ENCODE data around the gene ATRN.

The ATRN gene

GRCh38 chr20:3663031-3663701, 192.3 kb downstream of the ATRN start, which contains the start of gene GFRA4:
Gene GFRA4 (minus strand): TSS chr20:3663399. CDS start chr20:3663399, 0 bp downstream.
- Histone ChIP-seq H2BK5ac (ENCODE audit: low read depth, low read length, poor library complexity, severe bottlenecking) (no peak within 1 kb of the TSS), H3K4me2 (ENCODE audit: low read length, poor library complexity, severe bottlenecking) (no peak within 1 kb of the TSS), H3K4me1 (ENCODE audit: control insufficient read depth, insufficient read depth, low read depth, low read length) (peaks cover 5% of the 10 kb centered on the region), H3K4ac (ENCODE audit: low read depth in 1 of 2, low read length in 2 of 2) (no peak within 1 kb of the TSS), H2BK12ac (ENCODE audit: low read length in 2 of 2) (no peak within 1 kb of the TSS), H3K27me3 (ENCODE audit: control insufficient read depth in 1 of 2, insufficient read depth in 1 of 2, low read length in 2 of 2) (peaks cover 24 to 50% of the 10 kb centered on the region in 2 experiments), H3K23ac (ENCODE audit: low read length in 2 of 2) (no peak within 1 kb of the TSS), H3K9ac (ENCODE audit: low read length) (no peak within 1 kb of the TSS), H2AFZ (ENCODE audit: low read depth, low read length) (no peak within 1 kb of the TSS), H3K36me3 (ENCODE audit: control insufficient read depth in 1 of 2, insufficient read depth in 2 of 2, low read depth in 1 of 2, low read length in 2 of 2) (peaks cover 0 to 4% of the 10 kb centered on the region in 2 experiments), H3K14ac (ENCODE audit: low read length in 2 of 2) (peak within 1 kb of the TSS in 1 of 2 experiments; percentile 59), H4K8ac (ENCODE audit: low read length) (no peak within 1 kb of the TSS), H4K91ac (ENCODE audit: low read length) (no peak within 1 kb of the TSS), H3K4me3 (ENCODE audit: insufficient read depth in 1 of 2, low read depth in 1 of 2, low read length in 2 of 2) (no peak within 1 kb of the TSS), H2AK5ac (ENCODE audit: low read length, severe bottlenecking) (no peak within 1 kb of the TSS), H3K79me1 (replicated peaks; ENCODE audit: low read length, poor library complexity, severe bottlenecking) (no peaks in the 10 kb centered on the region), H3K9me3 (ENCODE audit: control insufficient read depth, low read length) (no peaks in the 10 kb centered on the region), H2BK120ac (ENCODE audit: low read depth, low read length) (no peak within 1 kb of the TSS), H3K27ac (ENCODE audit: low read length, poor library complexity, severe bottlenecking) (no peak within 1 kb of the TSS), H3K18ac (ENCODE audit: low read depth in 1 of 2, low read length in 2 of 2) (no peak within 1 kb of the TSS), H2BK15ac (ENCODE audit: low read depth, poor library complexity, severe bottlenecking) (no peak within 1 kb of the TSS)
- no peak for DNase-seq
- 78% methylated on average over 19 of the region's 19 CpGs for WGBS

- H2BK5ac ChIP-seq (ENCODE audit: low read depth, low read length, poor library complexity, severe bottlenecking), result no peak overlapping the region
- no peak overlapping the region for H3K4me3 ChIP-seq (ENCODE audit: insufficient read depth in 1 of 2, low read depth in 1 of 2, low read length in 2 of 2)
- no peaks in the 10 kb centered on the region for H3K9me3 ChIP-seq (ENCODE audit: control insufficient read depth, low read length)
- H2AK5ac ChIP-seq (ENCODE audit: low read length, severe bottlenecking), result no peak overlapping the region
- H3K4me1 ChIP-seq (ENCODE audit: control insufficient read depth, insufficient read depth, low read depth, low read length), result peaks cover 5% of the 10 kb centered on the region
- no peak overlapping the region for H3K4me2 ChIP-seq (ENCODE audit: low read length, poor library complexity, severe bottlenecking)
- H3K36me3 ChIP-seq (ENCODE audit: control insufficient read depth in 1 of 2, insufficient read depth in 2 of 2, low read depth in 1 of 2, low read length in 2 of 2), result peaks cover 0 to 11% of the 10 kb centered on the region in 2 experiments
- H2BK120ac ChIP-seq (ENCODE audit: low read depth, low read length), result no peak overlapping the region
- H3K23ac ChIP-seq (ENCODE audit: low read length in 2 of 2), result no peak overlapping the region
- H2AFZ ChIP-seq (ENCODE audit: low read depth, low read length), result no peak overlapping the region
- H3K27ac ChIP-seq (ENCODE audit: low read length, poor library complexity, severe bottlenecking), result no peak overlapping the region
- H3K27me3 ChIP-seq (ENCODE audit: control insufficient read depth in 1 of 2, insufficient read depth in 1 of 2, low read length in 2 of 2), result peaks cover 26 to 43% of the 10 kb centered on the region in 2 experiments
- no peak for DNase-seq
- no peak overlapping the region for H3K18ac ChIP-seq (ENCODE audit: low read depth in 1 of 2, low read length in 2 of 2)
- 73% methylated on average over 1 of the region's 2 CpGs for WGBS
- no peaks in the 10 kb centered on the region for H3K79me1 ChIP-seq (replicated peaks; ENCODE audit: low read length, poor library complexity, severe bottlenecking)
- no peak overlapping the region for H3K4ac ChIP-seq (ENCODE audit: low read depth in 1 of 2, low read length in 2 of 2)
- no peak overlapping the region for H4K91ac ChIP-seq (ENCODE audit: low read length)
- no peak overlapping the region for H2BK15ac ChIP-seq (ENCODE audit: low read depth, poor library complexity, severe bottlenecking)
- H3K14ac ChIP-seq (ENCODE audit: low read length in 2 of 2), result no peak overlapping the region
- no peak overlapping the region for H2BK12ac ChIP-seq (ENCODE audit: low read length in 2 of 2)
- H4K8ac ChIP-seq (ENCODE audit: low read length), result no peak overlapping the region
- no peak overlapping the region for H3K9ac ChIP-seq (ENCODE audit: low read length)
These were observed 193.0 kb downstream of the ATRN start for GRCh38 chr20:3663858-3664257.

GRCh38 chr20:3667434-3668037, 196.7 kb downstream of the ATRN start:
- H2BK5ac ChIP-seq (ENCODE audit: low read depth, low read length, poor library complexity, severe bottlenecking), result no peak overlapping the region
- whole genome bisulfite sequencing, result 84% methylated on average over 4 of the region's 8 CpGs
- DNase-seq, result no peak
- H3K4me1 ChIP-seq (ENCODE audit: control insufficient read depth, insufficient read depth, low read depth, low read length), result peaks cover 16% of the 10 kb centered on the region
- no peak overlapping the region for H4K91ac ChIP-seq (ENCODE audit: low read length)
- peak overlapping the region in 1 of 2 experiments; percentile 51 for H3K14ac ChIP-seq (ENCODE audit: low read length in 2 of 2)
- no peak overlapping the region for H3K27ac ChIP-seq (ENCODE audit: low read length, poor library complexity, severe bottlenecking)
- no peak overlapping the region for H3K4ac ChIP-seq (ENCODE audit: low read depth in 1 of 2, low read length in 2 of 2)
- no peak overlapping the region for H3K23ac ChIP-seq (ENCODE audit: low read length in 2 of 2)
- H2AK5ac ChIP-seq (ENCODE audit: low read length, severe bottlenecking), result no peak overlapping the region
- H3K4me3 ChIP-seq (ENCODE audit: insufficient read depth in 1 of 2, low read depth in 1 of 2, low read length in 2 of 2), result no peak overlapping the region
- H3K4me2 ChIP-seq (ENCODE audit: low read length, poor library complexity, severe bottlenecking), result no peak overlapping the region
- H3K36me3 ChIP-seq (ENCODE audit: control insufficient read depth in 1 of 2, insufficient read depth in 2 of 2, low read depth in 1 of 2, low read length in 2 of 2), result peaks cover 21 to 46% of the 10 kb centered on the region in 2 experiments
- no peak overlapping the region for H3K18ac ChIP-seq (ENCODE audit: low read depth in 1 of 2, low read length in 2 of 2)
- H2BK120ac ChIP-seq (ENCODE audit: low read depth, low read length), result no peak overlapping the region
- H2BK15ac ChIP-seq (ENCODE audit: low read depth, poor library complexity, severe bottlenecking), result no peak overlapping the region
- H2AFZ ChIP-seq (ENCODE audit: low read depth, low read length), result no peak overlapping the region
- no peak overlapping the region for H3K9ac ChIP-seq (ENCODE audit: low read length)
- no peak overlapping the region for H4K8ac ChIP-seq (ENCODE audit: low read length)
- peaks cover 10 to 25% of the 10 kb centered on the region in 2 experiments for H3K27me3 ChIP-seq (ENCODE audit: control insufficient read depth in 1 of 2, insufficient read depth in 1 of 2, low read length in 2 of 2)
- no peaks in the 10 kb centered on the region for H3K9me3 ChIP-seq (ENCODE audit: control insufficient read depth, low read length)
- no peak overlapping the region for H2BK12ac ChIP-seq (ENCODE audit: low read length in 2 of 2)
- H3K79me1 ChIP-seq (replicated peaks; ENCODE audit: low read length, poor library complexity, severe bottlenecking), result no peaks in the 10 kb centered on the region

- Histone ChIP-seq H3K4ac (ENCODE audit: low read depth in 1 of 2, low read length in 2 of 2) (no peak overlapping the region), H3K79me1 (replicated peaks; ENCODE audit: low read length, poor library complexity, severe bottlenecking) (no peaks in the 10 kb centered on the region), H3K14ac (ENCODE audit: low read length in 2 of 2) (no peak overlapping the region), H2BK12ac (ENCODE audit: low read length in 2 of 2) (no peak overlapping the region), H3K27me3 (ENCODE audit: control insufficient read depth in 1 of 2, insufficient read depth in 1 of 2, low read length in 2 of 2) (peaks cover 0 to 15% of the 10 kb centered on the region in 2 experiments), H2BK5ac (ENCODE audit: low read depth, low read length, poor library complexity, severe bottlenecking) (no peak overlapping the region), H3K4me3 (ENCODE audit: insufficient read depth in 1 of 2, low read depth in 1 of 2, low read length in 2 of 2) (no peak overlapping the region), H3K18ac (ENCODE audit: low read depth in 1 of 2, low read length in 2 of 2) (no peak overlapping the region), H4K91ac (ENCODE audit: low read length) (no peak overlapping the region), H3K4me1 (ENCODE audit: control insufficient read depth, insufficient read depth, low read depth, low read length) (peaks cover 18% of the 10 kb centered on the region), H3K27ac (ENCODE audit: low read length, poor library complexity, severe bottlenecking) (no peak overlapping the region), H3K36me3 (ENCODE audit: control insufficient read depth in 1 of 2, insufficient read depth in 2 of 2, low read depth in 1 of 2, low read length in 2 of 2) (peaks cover 43 to 60% of the 10 kb centered on the region in 2 experiments), H2AK5ac (ENCODE audit: low read length, severe bottlenecking) (no peak overlapping the region), H3K23ac (ENCODE audit: low read length in 2 of 2) (no peak overlapping the region), H2BK120ac (ENCODE audit: low read depth, low read length) (no peak overlapping the region), H3K9me3 (ENCODE audit: control insufficient read depth, low read length) (no peaks in the 10 kb centered on the region), H3K9ac (ENCODE audit: low read length) (no peak overlapping the region), H3K4me2 (ENCODE audit: low read length, poor library complexity, severe bottlenecking) (no peak overlapping the region), H4K8ac (ENCODE audit: low read length) (no peak overlapping the region), H2AFZ (ENCODE audit: low read depth, low read length) (no peak overlapping the region), H2BK15ac (ENCODE audit: low read depth, poor library complexity, severe bottlenecking) (no peak overlapping the region)
- WGBS, result 80% methylated on average over 13 of the region's 13 CpGs
- DNase-seq, result no peak
These were observed 199.0 kb downstream of the ATRN start for GRCh38 chr20:3669710-3670367.

Measured in mesenchymal stem cell (in vitro differentiated cells and primary cell).